GM21825 (cell line): ENCODE results near the gene INO80C.

Experiments used
- ATAC-seq: cut with Tn5 transposase; IDR thresholded peaks from one replicate; pipeline ENCODE4 v1.9.1; 2021; ENCODE audit warnings: mild to moderate bottlenecking, moderate library complexity; ENCODE audit not compliant: unreplicated experiment

The INO80C gene

DNA sequence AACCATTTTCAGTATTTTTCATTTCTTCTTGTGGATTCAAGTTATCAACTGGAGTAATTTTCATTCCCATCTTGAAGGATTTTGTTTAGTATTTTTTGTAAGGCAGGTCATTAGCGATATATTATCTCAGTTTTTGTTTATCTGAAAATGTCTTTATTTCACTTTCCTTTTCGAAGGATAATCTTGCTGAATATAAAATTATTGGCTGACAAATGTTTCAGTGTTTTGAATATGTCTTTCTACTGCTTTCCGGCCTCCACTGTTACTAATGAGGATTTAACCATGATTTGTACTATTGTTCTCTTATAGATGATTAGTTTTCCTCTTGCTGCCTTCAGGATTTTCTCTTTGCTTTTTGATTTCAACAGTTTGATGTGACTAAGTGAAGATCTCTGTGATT is 62.4 kb downstream of the INO80C start:
- no peak for ATAC-seq

DNA sequence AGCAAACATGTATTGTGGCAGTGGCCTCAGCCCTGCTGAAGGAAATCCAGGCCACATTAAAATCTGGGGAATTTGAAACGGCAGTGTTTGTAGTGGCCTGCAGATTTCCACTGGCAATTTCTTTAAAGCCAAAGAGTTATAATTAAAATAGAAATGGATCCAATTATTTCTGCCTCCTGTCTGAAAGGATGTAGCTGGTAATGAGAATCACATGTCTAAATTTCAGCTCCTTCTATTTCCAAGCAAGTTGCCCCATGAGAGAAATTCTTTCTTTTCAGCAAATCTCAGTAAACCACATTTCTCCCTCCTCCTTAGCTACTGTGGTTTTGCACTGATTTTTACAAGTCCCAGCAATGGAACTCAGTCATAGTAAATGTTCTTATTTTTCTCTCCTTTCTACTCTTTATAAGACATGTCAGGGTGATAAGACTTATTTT is 65.2 kb downstream of the INO80C start:
- ATAC-seq = no peak

DNA sequence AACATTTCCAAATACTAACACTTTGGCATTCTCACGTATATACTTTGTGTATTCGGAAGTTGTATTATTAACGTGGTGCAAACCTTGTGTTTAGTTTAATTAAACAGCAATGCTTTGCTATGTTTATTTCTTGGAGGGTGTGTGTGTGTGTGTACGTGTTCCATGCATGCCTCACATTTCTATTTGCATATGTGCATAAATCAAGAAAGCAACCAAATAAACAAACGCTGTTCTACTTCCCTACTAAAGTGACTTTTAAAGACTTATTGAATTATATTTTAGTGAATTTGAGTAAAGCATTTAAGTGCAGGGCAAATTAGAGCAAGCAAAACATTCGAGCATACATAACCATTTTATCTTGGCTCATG is 66.4 kb downstream of the INO80C start:
- no peak for ATAC-seq

DNA sequence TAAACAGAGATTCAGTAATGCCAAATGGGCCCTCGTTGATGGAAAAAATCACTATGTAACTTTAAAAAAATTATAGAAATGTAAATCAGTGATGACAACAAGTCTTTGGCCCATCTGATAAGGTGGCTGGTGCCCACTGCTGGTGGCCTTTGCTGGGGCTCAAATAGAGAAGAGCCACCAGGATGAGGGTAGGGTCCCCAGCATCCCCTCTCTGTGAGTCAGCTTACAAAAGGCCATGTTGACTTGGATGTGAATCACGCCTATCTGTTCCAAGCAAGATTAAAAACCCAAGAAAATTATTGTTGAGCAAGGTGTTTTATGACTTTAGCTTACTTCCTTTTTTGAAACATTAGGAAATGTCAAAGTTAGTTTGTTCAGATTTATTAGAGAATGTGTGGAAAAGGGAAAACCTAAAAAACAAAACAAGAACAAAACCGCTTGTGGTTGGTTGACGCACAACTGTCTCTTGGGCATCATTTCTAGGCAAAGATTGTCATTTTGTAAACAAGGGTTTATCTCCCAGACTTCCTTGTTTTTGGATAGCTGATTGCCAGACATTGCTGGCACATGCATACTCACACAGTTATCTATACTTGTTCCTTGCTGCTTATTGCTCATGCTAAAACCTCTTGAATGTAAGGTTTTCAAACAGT is 66.9 kb downstream of the INO80C start:
- no peak for ATAC-seq

DNA sequence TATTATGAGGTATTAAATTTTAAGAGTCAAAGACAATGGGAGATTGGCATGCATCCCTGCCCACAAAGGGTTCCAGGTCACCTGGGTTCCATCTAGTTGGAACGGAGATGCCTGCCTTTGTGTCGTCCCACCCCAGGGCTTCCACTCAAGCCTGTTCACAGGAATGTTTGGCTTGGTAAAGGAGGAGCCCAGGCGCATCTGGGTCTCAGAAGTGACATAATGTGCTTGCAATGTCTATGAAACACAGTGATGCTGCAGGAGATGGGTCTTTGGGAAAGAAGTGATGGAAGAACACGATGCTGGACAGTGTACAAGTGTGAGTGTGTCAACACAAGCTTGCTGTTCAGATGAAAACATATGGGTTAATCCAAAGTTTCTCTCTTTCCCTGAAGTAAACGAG is 71.0 kb downstream of the INO80C start:
- ATAC-seq = no peak

DNA sequence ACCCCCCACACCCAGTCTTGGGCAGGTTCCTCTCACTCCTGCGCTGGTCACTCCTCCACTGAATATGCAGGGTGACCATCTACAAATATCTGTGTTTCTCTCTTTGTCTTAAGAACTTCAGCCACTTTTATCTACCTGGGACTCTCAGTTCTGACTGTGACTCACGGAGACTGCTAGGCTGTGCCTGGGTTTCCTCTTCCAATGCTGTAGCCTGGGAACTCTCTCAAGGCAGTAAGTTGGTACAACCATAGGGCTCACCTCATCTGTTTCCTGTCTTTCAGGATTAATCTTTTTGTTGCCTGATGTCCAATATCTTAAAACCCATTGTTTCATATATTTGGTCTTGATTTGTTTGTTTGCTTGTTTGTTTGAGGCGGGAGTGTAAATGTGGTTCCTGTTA is 73.4 kb downstream of the INO80C start:
- ATAC-seq = no peak

DNA sequence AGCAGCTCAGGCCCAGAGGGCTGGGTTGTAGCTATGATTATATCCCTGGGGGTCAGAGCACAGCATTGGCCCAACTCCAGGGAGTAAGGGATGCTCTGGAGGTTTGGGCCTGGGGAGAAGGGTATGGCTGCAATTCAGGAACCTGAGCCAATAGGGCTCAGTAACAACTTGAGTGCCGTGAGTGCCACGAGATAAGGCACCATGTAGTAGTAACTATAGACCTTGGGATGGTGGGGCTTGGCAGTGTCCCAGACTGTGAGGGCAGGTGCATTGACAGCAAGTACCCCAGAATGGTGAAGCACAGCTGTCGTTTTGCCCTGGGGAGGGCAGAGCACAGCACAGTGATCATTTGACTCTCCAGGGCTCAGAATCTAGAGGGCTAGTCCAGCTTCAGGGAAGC is 75.5 kb downstream of the INO80C start:
- no peak for ATAC-seq

DNA sequence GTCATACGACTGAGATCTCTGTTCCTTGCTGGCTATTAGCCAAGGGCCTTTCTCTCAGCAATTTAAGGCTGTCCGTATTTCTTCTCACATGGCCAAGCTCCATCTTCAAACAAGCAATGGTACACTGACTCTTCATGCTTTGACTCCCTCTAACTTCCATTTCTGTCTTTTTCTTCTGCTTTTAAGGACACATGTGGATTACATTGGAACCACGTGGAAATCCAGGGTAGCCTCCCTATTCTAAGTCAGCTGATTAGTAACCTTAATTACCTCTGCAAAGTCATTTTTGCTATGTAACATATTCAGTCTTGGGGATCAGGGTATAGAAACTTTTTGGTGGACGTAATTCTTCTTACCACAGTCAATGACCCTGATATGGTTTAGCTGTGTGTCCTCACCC is 79.2 kb downstream of the INO80C start:
- ATAC-seq = no peak
